IMR-90 (cell line): ENCODE measurements around the gene KLHL41.
A peak's percentile ranks its signal among the peaks of the same experiment; 100 is the strongest.

ENCODE experiments used
- BHLHE40 ChIP-seq: fragments of 150-350 bp; IDR thresholded peaks from 2 replicates; pipeline ENCODE4 v1.6.1; 2016; ENCODE audit warnings: mild to moderate bottlenecking, low read depth, low read length
- CEBPB ChIP-seq: IDR thresholded peaks from 2 replicates; pipeline ENCODE4 v1.6.1; 2012; ENCODE audit warnings: low read depth, low read length, improper control_type of control experiment
- CTCF ChIP-seq: conservative IDR thresholded peaks from 2 replicates; pipeline ENCODE4 v1.5.1; 2012; ENCODE audit warnings: mild to moderate bottlenecking, low read depth, low read length, improper control_type of control experiment
- ELK1 ChIP-seq: fragments of 150-350 bp; IDR thresholded peaks from 2 replicates; pipeline ENCODE4 v1.6.1; 2016; ENCODE audit warnings: low read depth, mild to moderate bottlenecking, low read length, moderate library complexity, borderline replicate concordance
- FOS ChIP-seq: fragments of 150-350 bp; IDR thresholded peaks from 2 replicates; pipeline ENCODE4 v1.6.1; 2016; ENCODE audit warnings: low read depth, low read length
- MAFK ChIP-seq: IDR thresholded peaks from 2 replicates; pipeline ENCODE4 v1.6.1; 2012; ENCODE audit warnings: low read depth, low read length, improper control_type of control experiment
- MAZ ChIP-seq: IDR thresholded peaks from 2 replicates; pipeline ENCODE4 v1.6.1; 2012; ENCODE audit warnings: low read depth, mild to moderate bottlenecking, low read length, improper control_type of control experiment, moderate library complexity, borderline replicate concordance
- MXI1 ChIP-seq: IDR thresholded peaks from 2 replicates; pipeline ENCODE4 v1.6.1; 2012; ENCODE audit warnings: low read depth, mild to moderate bottlenecking, low read length, moderate library complexity, borderline replicate concordance
- NFE2L2 ChIP-seq: fragments of 150-350 bp; IDR thresholded peaks from 2 replicates; pipeline ENCODE4 v1.6.1; 2016; ENCODE audit warnings: low read depth, mild to moderate bottlenecking, low read length
- POLR2A ChIP-seq: IDR thresholded peaks from 2 replicates; pipeline ENCODE4 v1.6.1; 2012; ENCODE audit warnings: mild to moderate bottlenecking, low read depth, low read length
- RAD21 ChIP-seq: IDR thresholded peaks from 2 replicates; pipeline ENCODE4 v1.6.1; 2012; ENCODE audit warnings: low read length, improper control_type of control experiment
- RCOR1 ChIP-seq: IDR thresholded peaks from 2 replicates; pipeline ENCODE4 v1.6.1; 2012; ENCODE audit warnings: mild to moderate bottlenecking, low read length, improper control_type of control experiment; ENCODE audit not compliant: insufficient replicate concordance
- RFX5 ChIP-seq: IDR thresholded peaks from 2 replicates; pipeline ENCODE4 v1.8.0; 2012; ENCODE audit warnings: low read depth, mild to moderate bottlenecking, low read length, moderate library complexity
- SMC3 ChIP-seq: fragments of 150-350 bp; IDR thresholded peaks from 2 replicates; pipeline ENCODE4 v1.6.1; 2016; ENCODE audit warnings: low read depth, mild to moderate bottlenecking, antibody characterized with exemption, low read length, moderate library complexity

GRCh38 chr2:169509298-169509885 lies at the start of gene KLHL41:
- TF ChIP-seq CTCF (no peak), SMC3 (no peak), CEBPB (no peak), MAFK (no peak), RFX5 (no peak), NFE2L2 (no peak), POLR2A (no peak), MAZ (no peak), MXI1 (no peak), ELK1 (no peak), RAD21 (no peak), FOS (0 out of 2 replicates have a peak, but pooled peaks have one; percentile 19), BHLHE40 (no peak), RCOR1 (no peak)
